A549 (cell line): ENCODE data around the gene CACNA1I. TPM values are rescaled to one million over a fixed set of nuclear protein-coding genes. Genes with fewer than 3 reads are reported as not detected.

Source experiments
- ATAC-seq, 2 experiments: fragments of 200-7000 bp in 1 of 2; fragments of >200 bp in 1 of 2; cut with Nextera tagmentation in 1 of 2; cut with Tn5 transposase in 1 of 2; 3 replicates each; pipeline versions ENCODE4 v1.8.0 to v1.9.1; 2018 to 2020; ENCODE audit warnings: mild to moderate bottlenecking in 1 of 2, moderate library complexity in 1 of 2
- CTCF ChIA-PET: fragments of 300-600 bp; sonication (Branson Sonifier 250); formaldehyde crosslinking; extraction: SDS; loops from one replicate; lab custom pipeline; 2021; ENCODE audit warnings: antibody characterized with exemption, inconsistent platforms; lab: Yijun Ruan, JAX
- POLR2A ChIA-PET: fragments of 350-600 bp; formaldehyde crosslinking; extraction: SDS; loops from one replicate; lab custom pipeline; 2021; ENCODE audit warnings: antibody characterized with exemption, inconsistent platforms; lab: Yijun Ruan, JAX
- DNase-seq, 2 experiments: peaks; one replicate each; pipeline versions ENCODE4 v3.0.0 to v3.0.0-alpha.2; 2011 to 2016; ENCODE audit warnings: low read depth in 1 of 2, low spot score in 1 of 2
- FAIRE-seq: peaks from 2 replicates; lab custom pipeline; 2011; peaks lifted over from hg19 to GRCh38; lab: Jason Lieb, UNC
- H3K27ac ChIP-seq, 2 experiments: fragments of >200 bp; sonication (Bioruptor Twin); formaldehyde crosslinking; 3 replicates each; pipeline ENCODE4 v1.5.1; 2016 to 2017
- H3K4me1 ChIP-seq: fragments of >200 bp; sonication (Bioruptor Twin); formaldehyde crosslinking; 3 replicates; pipeline ENCODE4 v1.6.1; 2016
- H3K4me2 ChIP-seq: fragments of >200 bp; sonication (Bioruptor Twin); formaldehyde crosslinking; 3 replicates; pipeline ENCODE4 v1.6.1; 2016
- H3K4me3 ChIP-seq: fragments of >200 bp; sonication (Bioruptor Twin); formaldehyde crosslinking; 3 replicates; pipeline ENCODE4 v1.5.1; 2016
- H3K9me3 ChIP-seq: fragments of >200 bp; sonication (Bioruptor Twin); formaldehyde crosslinking; 3 replicates; pipeline ENCODE4 v1.6.1; 2016
- CBX2 ChIP-seq: fragments of 200-600 bp; sonication (generic); IDR thresholded peaks from 2 replicates; pipeline ENCODE4 v1.6.1; 2016; ENCODE audit warnings: low read depth, mild to moderate bottlenecking, borderline replicate concordance
- FOXS1 ChIP-seq: fragments of 250-450 bp; sonication (Bioruptor Pico); IDR thresholded peaks from 2 replicates; pipeline ENCODE4 v1.5.0; 2020; ENCODE audit warnings: mild to moderate bottlenecking, moderate library complexity
- HDAC2 ChIP-seq: fragments of 200-600 bp; sonication (generic); IDR thresholded peaks from 2 replicates; pipeline ENCODE4 v1.6.1; 2016
- HOXA7 ChIP-seq: fragments of 250-450 bp; sonication (Bioruptor Pico); IDR thresholded peaks from 2 replicates; pipeline ENCODE4 v1.5.0; 2020; ENCODE audit warnings: mild to moderate bottlenecking, moderate library complexity
- NFE2L2 ChIP-seq: fragments of 150-350 bp; conservative IDR thresholded peaks from 2 replicates; pipeline ENCODE4 v1.6.1; 2014; ENCODE audit warnings: low read length
- RAD21 ChIP-seq, 2 experiments: fragments of >200 bp in 1 of 2; sonication (Bioruptor Twin) in 1 of 2; formaldehyde crosslinking in 1 of 2; IDR thresholded peaks in 1 of 2; conservative IDR thresholded peaks in 1 of 2; 2 replicates in 1 of 2; 3 replicates in 1 of 2; pipeline ENCODE4 v1.6.1; 2012 to 2018; ENCODE audit warnings: inconsistent platforms in 1 of 2
- RARB ChIP-seq: fragments of 250-450 bp; sonication (Bioruptor Pico); IDR thresholded peaks from 2 replicates; pipeline ENCODE4 v1.8.0; 2021; ENCODE audit warnings: mild to moderate bottlenecking, moderate library complexity
- RCOR1 ChIP-seq: fragments of 150-350 bp; IDR thresholded peaks from 2 replicates; pipeline ENCODE4 v1.6.1; 2014; ENCODE audit warnings: antibody characterized with exemption, low read length, low read depth
- SMC3 ChIP-seq: fragments of >200 bp; sonication (Bioruptor Twin); formaldehyde crosslinking; IDR thresholded peaks from 3 replicates; pipeline ENCODE4 v1.6.1; 2018; ENCODE audit warnings: inconsistent platforms
- ZFP36 ChIP-seq: fragments of 450-650 bp; IDR thresholded peaks from 2 replicates; pipeline ENCODE4 v1.6.1; 2014; ENCODE audit warnings: borderline replicate concordance; ENCODE audit not compliant: partially characterized antibody
- WGBS: methylation state at CpG from one replicate; pipeline ENCODE4 v1.1.6; 2017; ENCODE audit errors: missing lambda C conversion rate; 5-methylcytosine and 5-hydroxymethylcytosine counted together
- polyA plus RNA-seq, 4 experiments: library from polyadenylated mRNA; depleted of rRNA in 3 of 4; stranded (reverse); fragments of >200 nt; fragmentation: RNase III in 1 of 4; extraction: RNeasy Plus Mini Kit Qiagen cat#74134 plus additional on column Dnase treatment in 1 of 4; gene quantifications; 2 replicates in 3 of 4; 3 replicates in 1 of 4; pipeline ENCODE4 v1.2.3, GENCODE V29; 2011 to 2017
- TF ChIP-seq, protein P1 (sequence below): fragments of 250-450 bp; sonication (Bioruptor Pico); IDR thresholded peaks from 2 replicates; pipeline ENCODE4 v1.5.0; 2020; ENCODE audit warnings: low read depth, mild to moderate bottlenecking, moderate library complexity
- TF ChIP-seq, protein P2 (sequence below): fragments of >200 bp; sonication (Bioruptor Twin); formaldehyde crosslinking; IDR thresholded peaks from 2 replicates; pipeline ENCODE4 v1.6.1; 2016
- TF ChIP-seq, protein P3 (sequence below): fragments of 450-650 bp; IDR thresholded peaks from 2 replicates; pipeline ENCODE4 v1.6.1; 2014; ENCODE audit warnings: antibody characterized with exemption
- TF ChIP-seq, protein P4 (sequence below): fragments of >200 bp; sonication (Bioruptor Twin); formaldehyde crosslinking; IDR thresholded peaks from 3 replicates; pipeline ENCODE4 v1.5.1; 2016
- TF ChIP-seq, protein P5 (sequence below): IDR thresholded peaks from 2 replicates; pipeline ENCODE4 v1.6.1; 2012

CACNA1I gene
- polyA plus RNA-seq, 2 of the 4 experiments (the other 2 are of a cell fraction), result 0.03 to 0.13 TPM

DNA sequence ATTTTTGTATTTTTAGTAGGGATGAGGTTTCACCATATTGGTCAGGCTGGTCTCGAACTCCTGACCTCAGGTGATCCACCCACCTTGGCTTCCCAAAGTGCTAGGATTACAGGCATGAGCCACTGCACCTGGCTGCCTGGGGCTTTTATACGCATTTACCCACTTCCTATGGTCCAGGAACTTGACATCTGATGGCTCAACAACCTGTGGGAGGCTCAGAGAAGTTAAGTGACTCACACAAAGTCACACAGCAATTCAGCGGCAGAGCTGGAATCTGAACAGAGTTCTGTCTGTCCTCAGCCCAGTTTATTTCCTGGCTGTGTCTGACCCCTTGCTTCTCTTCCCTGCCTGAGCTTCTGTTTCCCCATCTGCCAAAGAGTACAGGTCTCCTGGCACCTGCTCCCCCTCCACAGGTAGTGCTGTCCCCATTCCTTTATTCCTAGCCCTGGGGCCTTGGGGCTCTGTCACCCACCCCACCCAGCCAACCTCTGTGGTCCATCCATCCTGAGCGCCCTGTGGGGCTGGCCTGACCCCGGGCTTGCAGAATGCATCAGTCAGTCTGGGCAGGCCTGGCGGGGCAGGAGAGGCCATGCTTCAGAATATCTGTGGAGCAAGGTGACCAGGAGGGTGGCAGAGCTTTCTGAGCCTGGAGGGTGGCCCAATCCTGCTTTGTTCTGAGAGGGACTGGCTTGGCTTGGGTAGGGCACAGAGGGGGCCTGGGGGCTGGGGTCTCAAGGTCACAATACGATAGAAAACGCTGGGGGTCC lies 50.6 kb downstream of the CACNA1I start:
- Histone ChIP-seq H3K4me2 (no peak overlapping the region), H3K4me3 (no peak overlapping the region), H3K9me3 (no peaks in the 10 kb centered on the region), H3K4me1 (no peaks in the 10 kb centered on the region), H3K27ac (no peak overlapping the region)
- ChIA-PET POLR2A (no interaction called here), CTCF (interaction anchor here (1.4 to 2.2 kb wide), 2 partner anchors 403 to 416 kb away, joined by 3 to 11 read pairs; no protein-coding TSS in a partner anchor)
- no peak for ATAC-seq
- DNase-seq, result no peak
- no peak for FAIRE-seq
- 27% methylated on average over 5 of the region's 8 CpGs for WGBS
- peak; percentile 62 for TF ChIP-seq ZFP36
- no peak for TF ChIP-seq RCOR1

DNA sequence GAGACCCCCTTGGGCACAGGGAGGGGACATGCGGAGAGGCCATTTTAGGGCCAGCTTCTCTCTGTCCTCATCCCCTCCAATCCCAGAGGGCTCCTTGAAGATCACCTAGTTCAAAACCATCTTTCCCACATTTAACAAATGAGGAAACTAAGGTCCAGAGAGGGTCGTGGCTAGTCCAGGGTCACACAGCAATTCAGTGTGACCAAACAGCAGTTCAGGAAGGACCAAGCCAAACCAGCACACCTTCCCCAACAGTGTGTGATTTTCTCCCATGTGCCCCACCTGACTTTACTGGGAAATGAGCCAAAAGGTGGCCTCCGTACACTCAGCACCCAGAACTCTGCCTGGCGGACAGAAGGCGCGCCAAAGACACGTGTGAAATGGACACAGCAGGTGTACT lies 51.3 kb downstream of the CACNA1I start:
- TF ChIP-seq RARB (CRISPR knock-in tag) (no peak), HDAC2 (no peak), NFE2L2 (no peak), HOXA7 (CRISPR knock-in tag) (no peak), CBX2 (no peak), FOXS1 (CRISPR knock-in tag) (no peak), SMC3 (no peak)
- TF ChIP-seq, protein P1, sequence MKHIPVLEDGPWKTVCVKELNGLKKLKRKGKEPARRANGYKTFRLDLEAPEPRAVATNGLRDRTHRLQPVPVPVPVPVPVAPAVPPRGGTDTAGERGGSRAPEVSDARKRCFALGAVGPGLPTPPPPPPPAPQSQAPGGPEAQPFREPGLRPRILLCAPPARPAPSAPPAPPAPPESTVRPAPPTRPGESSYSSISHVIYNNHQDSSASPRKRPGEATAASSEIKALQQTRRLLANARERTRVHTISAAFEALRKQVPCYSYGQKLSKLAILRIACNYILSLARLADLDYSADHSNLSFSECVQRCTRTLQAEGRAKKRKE (CRISPR knock-in tag), result no peak
- TF ChIP-seq, protein P2, sequence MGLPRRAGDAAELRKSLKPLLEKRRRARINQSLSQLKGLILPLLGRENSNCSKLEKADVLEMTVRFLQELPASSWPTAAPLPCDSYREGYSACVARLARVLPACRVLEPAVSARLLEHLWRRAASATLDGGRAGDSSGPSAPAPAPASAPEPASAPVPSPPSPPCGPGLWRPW, result no peak
- TF ChIP-seq, protein P3, sequence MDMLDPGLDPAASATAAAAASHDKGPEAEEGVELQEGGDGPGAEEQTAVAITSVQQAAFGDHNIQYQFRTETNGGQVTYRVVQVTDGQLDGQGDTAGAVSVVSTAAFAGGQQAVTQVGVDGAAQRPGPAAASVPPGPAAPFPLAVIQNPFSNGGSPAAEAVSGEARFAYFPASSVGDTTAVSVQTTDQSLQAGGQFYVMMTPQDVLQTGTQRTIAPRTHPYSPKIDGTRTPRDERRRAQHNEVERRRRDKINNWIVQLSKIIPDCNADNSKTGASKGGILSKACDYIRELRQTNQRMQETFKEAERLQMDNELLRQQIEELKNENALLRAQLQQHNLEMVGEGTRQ, result no peak
- Histone ChIP-seq H3K4me3 (no peak overlapping the region), H3K4me2 (no peak overlapping the region), H3K27ac (no peak overlapping the region), H3K4me1 (no peaks in the 10 kb centered on the region), H3K9me3 (no peaks in the 10 kb centered on the region)
- POLR2A ChIA-PET, result no interaction called here
- no peak for FAIRE-seq
- no peak for DNase-seq
- CTCF ChIA-PET, result interaction anchor here (0.9 to 2.2 kb wide), 4 partner anchors 72 to 447 kb away, joined by 3 to 11 read pairs (median 3); no protein-coding TSS in a partner anchor
- 60% methylated on average over 6 of the region's 7 CpGs for WGBS
- no peak for ATAC-seq

DNA sequence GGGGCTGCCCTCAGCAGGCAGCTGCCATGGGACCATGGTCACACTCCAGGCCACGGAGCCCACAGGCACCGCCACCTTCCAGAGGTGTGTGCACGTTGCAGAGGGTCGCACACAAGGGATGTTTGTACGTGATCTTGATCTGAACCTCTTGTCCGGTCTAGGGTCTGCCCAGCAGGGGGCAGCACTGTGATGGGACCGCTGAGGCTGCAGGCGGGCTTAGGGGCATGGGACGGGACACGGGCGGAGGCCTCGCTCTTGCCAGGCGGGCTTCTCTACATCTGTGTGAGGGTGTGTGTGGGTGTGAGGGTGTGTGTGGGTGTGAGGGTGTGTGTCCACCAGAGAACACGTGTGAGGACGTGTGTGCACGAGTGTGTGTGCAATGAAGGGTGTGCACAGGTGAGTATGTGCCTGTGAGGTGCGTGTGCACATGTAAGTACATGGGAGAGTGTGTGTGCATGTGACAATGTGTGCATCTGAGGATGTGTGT lies 52.4 kb downstream of the CACNA1I start:
- H3K4me1 ChIP-seq, result no peaks in the 10 kb centered on the region
- H3K27ac ChIP-seq, result no peak overlapping the region
- no peaks in the 10 kb centered on the region for H3K9me3 ChIP-seq
- TF ChIP-seq CBX2, result no peak
- TF ChIP-seq, protein P4, sequence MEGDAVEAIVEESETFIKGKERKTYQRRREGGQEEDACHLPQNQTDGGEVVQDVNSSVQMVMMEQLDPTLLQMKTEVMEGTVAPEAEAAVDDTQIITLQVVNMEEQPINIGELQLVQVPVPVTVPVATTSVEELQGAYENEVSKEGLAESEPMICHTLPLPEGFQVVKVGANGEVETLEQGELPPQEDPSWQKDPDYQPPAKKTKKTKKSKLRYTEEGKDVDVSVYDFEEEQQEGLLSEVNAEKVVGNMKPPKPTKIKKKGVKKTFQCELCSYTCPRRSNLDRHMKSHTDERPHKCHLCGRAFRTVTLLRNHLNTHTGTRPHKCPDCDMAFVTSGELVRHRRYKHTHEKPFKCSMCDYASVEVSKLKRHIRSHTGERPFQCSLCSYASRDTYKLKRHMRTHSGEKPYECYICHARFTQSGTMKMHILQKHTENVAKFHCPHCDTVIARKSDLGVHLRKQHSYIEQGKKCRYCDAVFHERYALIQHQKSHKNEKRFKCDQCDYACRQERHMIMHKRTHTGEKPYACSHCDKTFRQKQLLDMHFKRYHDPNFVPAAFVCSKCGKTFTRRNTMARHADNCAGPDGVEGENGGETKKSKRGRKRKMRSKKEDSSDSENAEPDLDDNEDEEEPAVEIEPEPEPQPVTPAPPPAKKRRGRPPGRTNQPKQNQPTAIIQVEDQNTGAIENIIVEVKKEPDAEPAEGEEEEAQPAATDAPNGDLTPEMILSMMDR, result peak; percentile 47
- TF ChIP-seq RAD21 (conservative IDR thresholded peaks at IDR 0.05 in 1 of 2, IDR thresholded peaks at IDR 0.05 in 1 of 2), result peak; percentile 48 to 58; a peak in 4 of 5 replicates
- TF ChIP-seq SMC3, result peak; percentile 51; the same call in 2 of the 3 replicates
- TF ChIP-seq, protein P5, sequence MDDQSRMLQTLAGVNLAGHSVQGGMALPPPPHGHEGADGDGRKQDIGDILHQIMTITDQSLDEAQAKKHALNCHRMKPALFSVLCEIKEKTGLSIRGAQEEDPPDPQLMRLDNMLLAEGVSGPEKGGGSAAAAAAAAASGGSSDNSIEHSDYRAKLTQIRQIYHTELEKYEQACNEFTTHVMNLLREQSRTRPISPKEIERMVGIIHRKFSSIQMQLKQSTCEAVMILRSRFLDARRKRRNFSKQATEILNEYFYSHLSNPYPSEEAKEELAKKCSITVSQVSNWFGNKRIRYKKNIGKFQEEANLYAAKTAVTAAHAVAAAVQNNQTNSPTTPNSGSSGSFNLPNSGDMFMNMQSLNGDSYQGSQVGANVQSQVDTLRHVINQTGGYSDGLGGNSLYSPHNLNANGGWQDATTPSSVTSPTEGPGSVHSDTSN, result no peak
- peak; percentile 18 to 46 for DNase-seq
- 38% methylated on average over 16 of the region's 17 CpGs for WGBS
- FAIRE-seq, result no peak
- ChIA-PET POLR2A (no interaction called here), CTCF (interaction anchor here (0.9 to 2.2 kb wide), 5 partner anchors 28 to 448 kb away, joined by 3 to 11 read pairs (median 3); no protein-coding TSS in a partner anchor)
- ATAC-seq, result peak; percentile 32 to 86; a peak in 4 of 6 replicates
- no peak overlapping the region for H3K4me3 ChIP-seq
- H3K4me2 ChIP-seq, result no peak overlapping the region
